Erythroblast (primary cell): ENCODE results near the gene MICAL2.

ENCODE experiments used
- GATA1 ChIP-seq: IDR thresholded peaks from 2 replicates; pipeline ENCODE4 v1.6.1; 2011; ENCODE audit warnings: low read depth, mild to moderate bottlenecking, control low read depth, low read length, moderate library complexity
- POLR2A ChIP-seq: IDR thresholded peaks from 2 replicates; pipeline ENCODE4 v1.6.1; 2011; ENCODE audit warnings: mild to moderate bottlenecking, low read length

DNA sequence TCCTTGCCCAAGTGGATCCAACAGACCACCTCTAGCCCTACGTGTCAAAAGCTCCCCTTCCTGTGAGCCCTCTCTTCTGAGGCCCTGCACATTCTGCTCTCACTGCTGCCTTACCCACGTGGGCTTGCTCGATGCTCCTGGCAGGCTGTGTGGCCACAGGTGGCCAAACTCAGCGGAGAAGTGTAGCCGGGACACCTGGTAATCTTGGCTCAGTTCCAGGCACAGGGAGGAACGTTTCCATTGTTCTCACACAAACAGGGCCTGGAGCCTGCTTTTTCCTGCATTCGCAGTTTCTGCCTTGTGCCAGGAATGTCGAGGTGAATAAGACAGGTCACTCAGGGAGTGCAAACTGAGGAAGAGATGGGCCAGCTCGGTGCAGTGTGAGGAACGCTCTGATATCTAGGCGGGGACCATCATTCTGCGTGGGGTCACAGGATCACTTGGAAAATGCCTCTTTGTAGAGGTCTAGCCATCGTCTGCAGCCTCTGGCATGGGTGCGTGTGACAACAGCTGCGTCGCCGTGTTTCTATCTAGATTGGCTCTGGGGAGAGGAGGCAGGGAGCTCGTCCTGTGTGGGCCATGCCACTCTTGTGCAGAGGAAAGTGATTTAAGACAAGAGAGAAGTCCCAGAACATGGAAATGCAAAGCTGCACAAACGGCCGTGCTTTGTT is 139.3 kb downstream of the MICAL2 start:
- TF ChIP-seq POLR2A, result no peak
- no peak for TF ChIP-seq GATA1
